ENCODE measurements around the gene PLCD1. TPM values are rescaled to one million over a fixed set of nuclear protein-coding genes. Genes with fewer than 3 reads are reported as not detected.

The PLCD1 gene
- total RNA-seq, 1 experiment from 2014 or later: 27.1 TPM

- no peak overlapping the region for H2BK120ac ChIP-seq (ENCODE audit: low read depth, low read length, poor library complexity, severe bottlenecking)
- WGBS (ENCODE audit: extremely low coverage, insufficient read length, low lambda C conversion rate): no CpG with 5 or more reads among the region's 6 CpGs
- H3T11ph ChIP-seq (ENCODE audit: low read length): no peak overlapping the region
- H3K36me3 Mint-ChIP-seq (ENCODE audit: insufficient read depth in 1 of 3, low read depth in 3 of 3): peaks cover 0 to 5% (median 4%) of the 10 kb centered on the region in 3 experiments; a peak in 4 of 7 replicates
- TF ChIP-seq CTCF (conservative IDR thresholded peaks at IDR 0.05): no peak
- no peak overlapping the region for H2BK12ac ChIP-seq (ENCODE audit: insufficient read length, low read depth, low read length)
- H3K9ac ChIP-seq (ENCODE audit: extremely low read depth, insufficient read length, low read length): no peak overlapping the region
- no peak overlapping the region for H2BK5ac ChIP-seq (ENCODE audit: insufficient read length, low read length)
- no peak overlapping the region for H4K91ac ChIP-seq (ENCODE audit: insufficient read length, low read depth, low read length)
- H3K56ac ChIP-seq (ENCODE audit: insufficient read length, low read depth, low read length): no peak overlapping the region
- H3K4me2 ChIP-seq (ENCODE audit: insufficient read depth, insufficient read length, low read length): no peak overlapping the region
- no peak overlapping the region; a peak in 1 of 5 replicates for H3K4me3 Mint-ChIP-seq
- no peak overlapping the region for H3K27ac Mint-ChIP-seq
- no peak overlapping the region for H3K18ac ChIP-seq (ENCODE audit: insufficient read length, low read depth, low read length)
- no peaks in the 10 kb centered on the region for H3K9me3 ChIP-seq (ENCODE audit: control insufficient read depth, low read depth, low read length)
- no peak overlapping the region for H3K4ac ChIP-seq (ENCODE audit: low read depth, low read length)
- no peaks in the 10 kb centered on the region for H3K79me2 ChIP-seq (ENCODE audit: insufficient read depth, low read length)
- H3K4me1 Mint-ChIP-seq: peaks cover 11 to 20% of the 10 kb centered on the region in 2 experiments
- no peak overlapping the region for H2BK20ac ChIP-seq (ENCODE audit: low read depth, low read length, poor library complexity, severe bottlenecking)
- H3K14ac ChIP-seq (ENCODE audit: insufficient read depth, low read length): no peak overlapping the region
- H2AFZ ChIP-seq (ENCODE audit: low read length): no peak overlapping the region
- H4K8ac ChIP-seq (replicated peaks; ENCODE audit: insufficient read length, low read depth, low read length): no peak overlapping the region
- DNase-seq: no peak
- H4K20me1 ChIP-seq (ENCODE audit: control insufficient read depth, insufficient read depth, insufficient read length): no peaks in the 10 kb centered on the region
- no peaks in the 10 kb centered on the region; the same call in 1 of the 2 replicates for H3K27me3 ChIP-seq (ENCODE audit: insufficient read depth, low read length)
- H3K23ac ChIP-seq (ENCODE audit: insufficient read length, low read depth, low read length): no peak overlapping the region
- H3K9me3 Mint-ChIP-seq: no peaks in the 10 kb centered on the region; a peak in 1 of 5 replicates
- H3K4me1 ChIP-seq (ENCODE audit: insufficient read depth, low read length): peaks cover 2% of the 10 kb centered on the region; the same call in 1 of the 2 replicates
- H2BK15ac ChIP-seq (ENCODE audit: low read depth, low read length): no peak overlapping the region
- no peak overlapping the region for H4K5ac ChIP-seq (ENCODE audit: insufficient read length, low read depth, low read length)
- H3K27ac ChIP-seq (ENCODE audit: insufficient read length, low read depth, low read length): no peak overlapping the region
- no peaks in the 10 kb centered on the region for H3K79me1 ChIP-seq (ENCODE audit: insufficient read depth, low read depth, low read length, poor library complexity, severe bottlenecking)
- H2AK5ac ChIP-seq (ENCODE audit: insufficient read length, low read length): no peak overlapping the region
- H3K27me3 Mint-ChIP-seq (ENCODE audit: low read depth): peaks cover 10% of the 10 kb centered on the region
- no peaks in the 10 kb centered on the region for H3K23me2 ChIP-seq (ENCODE audit: insufficient read length, low read depth, low read length, poor library complexity, severe bottlenecking)
Measured at GRCh38 chr3:38000965-38001455, 28.4 kb downstream of the PLCD1 start.

Data from H9 (cell line).